Endothelial cell of hepatic sinusoid (primary cell): ENCODE data around the gene MECP2.
"Not testable (repeated sequence)": the region's sequence is repeated elsewhere in the genome, so short reads cannot be mapped to it uniquely, and the experiment has no call there.

ENCODE experiments used
- in situ Hi-C: cut with HindIII; loops from 2 replicates; pipeline ENCODE4 v1.10.0; 2017; ENCODE audit warnings: low sequenced_read_pairs

The MECP2 gene

DNA sequence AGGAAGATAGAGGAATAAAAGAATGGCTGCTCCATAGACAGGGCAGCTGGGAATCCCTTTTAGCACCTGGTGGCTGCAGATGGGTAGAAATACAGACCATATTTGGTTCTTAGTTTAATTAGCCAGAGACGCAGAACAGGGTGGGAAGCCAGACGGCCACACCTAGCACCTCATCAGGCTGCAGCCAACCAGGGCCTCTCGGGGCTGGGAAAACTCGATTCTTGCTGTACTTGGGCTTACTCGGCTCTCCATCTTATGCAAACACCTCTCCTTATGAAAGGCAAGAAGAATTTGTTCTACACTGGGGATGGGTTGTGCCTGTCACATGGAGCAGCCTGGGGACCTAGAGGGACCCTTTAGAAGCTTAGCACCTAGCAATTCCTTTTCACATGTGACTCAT lies 97.5 kb downstream of the MECP2 start:
- in situ Hi-C loops = no loop called here

DNA sequence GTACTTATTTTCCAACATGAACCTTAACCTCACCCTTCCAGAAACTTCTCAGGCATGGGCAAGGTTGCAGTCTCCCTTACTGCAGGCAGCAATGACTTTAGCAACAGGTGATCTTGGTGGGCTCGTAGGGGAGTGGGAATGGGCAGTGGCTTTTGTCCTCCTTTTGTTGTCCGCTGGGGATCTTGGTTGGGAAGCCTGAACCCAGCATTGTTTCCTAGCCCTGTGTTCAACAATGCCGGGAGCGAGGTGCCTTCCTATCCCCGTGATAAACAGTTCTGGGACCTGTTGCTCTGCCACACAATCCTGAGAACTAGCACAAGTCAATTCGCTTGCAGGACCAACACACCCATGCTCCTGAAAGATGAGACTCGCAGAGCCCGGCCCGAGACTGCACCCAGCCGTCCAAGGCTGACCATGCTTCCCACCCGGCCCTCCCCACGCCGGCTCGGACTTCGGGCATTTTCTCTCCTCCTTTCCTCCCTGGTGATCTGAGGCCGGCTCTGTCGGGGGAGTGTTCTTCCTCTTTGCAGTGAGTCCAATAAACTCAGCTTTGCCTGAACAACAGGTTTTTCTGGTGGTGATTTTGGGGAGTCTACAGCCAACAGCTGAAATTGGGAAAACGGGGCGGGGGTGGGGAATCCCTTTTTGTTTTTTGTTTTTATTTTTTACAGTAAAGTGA lies 98.0 kb downstream of the MECP2 start:
- in situ Hi-C loops = no loop called here

DNA sequence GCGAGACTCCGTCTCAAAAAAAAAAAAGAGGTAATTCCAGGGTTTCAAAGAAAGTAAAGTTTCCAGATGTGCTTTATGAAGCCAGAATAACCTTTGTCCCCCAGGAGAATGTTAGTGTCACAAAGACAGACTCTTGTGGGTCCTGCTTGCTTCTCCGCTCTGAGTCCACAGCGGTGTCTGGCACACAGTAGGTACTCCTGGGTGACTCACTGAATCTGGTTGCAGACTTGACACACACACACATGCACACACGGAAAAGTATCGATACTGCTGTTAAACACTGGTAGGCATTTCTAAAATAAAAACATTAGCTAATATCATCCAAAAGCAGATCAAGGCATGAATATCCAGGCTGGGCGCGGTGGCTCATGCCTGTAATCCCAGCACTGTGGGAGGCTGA lies 102.0 kb downstream of the MECP2 start:
- in situ Hi-C loops = no loop called here

DNA sequence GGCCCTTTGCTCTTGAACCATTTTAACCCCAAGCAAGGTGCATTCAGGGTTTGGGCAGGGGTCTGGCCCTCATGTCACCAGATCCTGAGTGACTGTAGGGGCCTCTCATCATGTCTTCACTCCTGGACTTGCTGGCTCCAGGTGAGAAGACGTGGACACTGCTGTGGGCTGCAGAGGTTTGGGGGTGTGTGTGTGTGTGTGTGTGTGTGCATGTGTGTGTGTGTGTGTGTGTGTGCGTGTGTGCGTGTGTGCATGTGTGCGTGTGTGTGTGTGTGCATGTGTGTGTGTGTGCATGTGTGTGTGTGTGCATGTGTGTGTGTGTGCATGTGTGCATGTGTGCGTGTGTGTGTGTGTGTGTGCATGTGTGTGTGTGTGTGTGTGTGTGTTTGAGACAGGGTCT lies 103.1 kb downstream of the MECP2 start:
- in situ Hi-C loops = not testable (repeated sequence)

DNA sequence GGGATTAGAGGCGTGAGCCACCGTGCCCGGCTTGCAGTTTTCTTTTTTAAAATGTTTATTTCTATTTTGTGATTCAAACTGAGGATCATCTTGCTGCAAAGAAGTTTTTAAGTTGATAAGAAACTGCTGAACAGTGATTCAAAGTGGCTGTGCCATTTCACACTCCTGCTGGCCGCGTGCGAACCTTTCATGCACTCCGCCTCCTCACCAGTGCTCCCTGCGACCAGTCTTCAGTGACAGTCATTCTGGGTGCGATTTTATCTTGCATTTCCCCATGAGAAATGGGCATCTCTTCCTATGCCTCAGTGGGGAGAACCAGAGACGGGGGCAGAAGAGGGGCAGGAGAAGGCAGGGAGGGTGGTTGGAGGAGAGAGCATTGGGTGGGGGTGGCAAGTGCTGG lies 103.5 kb downstream of the MECP2 start:
- in situ Hi-C loops = no loop called here

DNA sequence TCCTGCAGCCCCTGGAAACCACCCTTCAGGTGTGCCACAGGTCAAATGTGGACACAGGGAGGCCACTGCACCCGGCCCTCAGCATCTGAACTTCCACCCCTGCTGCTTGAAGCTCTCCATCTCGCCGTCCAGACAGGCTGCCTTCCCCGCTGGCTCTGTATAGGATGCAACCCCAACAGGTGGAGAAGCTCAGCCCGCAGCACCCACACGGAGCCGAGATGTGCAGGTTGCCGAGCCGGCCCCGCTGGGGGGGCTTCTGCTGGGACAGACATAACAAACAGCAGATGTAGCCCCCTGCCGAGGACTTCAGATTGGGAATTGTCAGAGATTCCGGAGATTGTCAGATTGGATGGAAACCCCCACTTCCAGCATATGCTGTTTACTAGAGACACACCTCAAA lies 104.4 kb downstream of the MECP2 start:
- in situ Hi-C loops = no loop called here

DNA sequence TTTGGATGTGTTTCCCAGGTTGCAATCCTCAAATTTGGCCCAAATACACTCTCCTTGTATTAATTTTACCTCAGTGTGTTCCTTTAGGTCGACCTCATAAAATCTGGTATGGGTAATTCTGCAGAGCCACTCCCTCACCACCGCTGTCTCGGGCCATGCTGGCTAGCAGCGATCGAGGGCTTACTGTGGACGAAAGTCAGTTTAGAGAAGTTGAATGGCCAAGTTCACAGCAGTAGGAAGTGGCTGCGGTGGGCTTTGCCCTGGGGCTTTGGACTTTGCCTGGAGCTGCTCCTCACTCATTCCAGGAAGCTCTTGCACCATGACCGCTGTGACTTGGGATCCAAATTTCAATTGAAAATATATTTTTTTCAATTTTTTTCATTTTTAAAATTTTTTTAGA lies 105.3 kb downstream of the MECP2 start:
- in situ Hi-C loops = no loop called here

DNA sequence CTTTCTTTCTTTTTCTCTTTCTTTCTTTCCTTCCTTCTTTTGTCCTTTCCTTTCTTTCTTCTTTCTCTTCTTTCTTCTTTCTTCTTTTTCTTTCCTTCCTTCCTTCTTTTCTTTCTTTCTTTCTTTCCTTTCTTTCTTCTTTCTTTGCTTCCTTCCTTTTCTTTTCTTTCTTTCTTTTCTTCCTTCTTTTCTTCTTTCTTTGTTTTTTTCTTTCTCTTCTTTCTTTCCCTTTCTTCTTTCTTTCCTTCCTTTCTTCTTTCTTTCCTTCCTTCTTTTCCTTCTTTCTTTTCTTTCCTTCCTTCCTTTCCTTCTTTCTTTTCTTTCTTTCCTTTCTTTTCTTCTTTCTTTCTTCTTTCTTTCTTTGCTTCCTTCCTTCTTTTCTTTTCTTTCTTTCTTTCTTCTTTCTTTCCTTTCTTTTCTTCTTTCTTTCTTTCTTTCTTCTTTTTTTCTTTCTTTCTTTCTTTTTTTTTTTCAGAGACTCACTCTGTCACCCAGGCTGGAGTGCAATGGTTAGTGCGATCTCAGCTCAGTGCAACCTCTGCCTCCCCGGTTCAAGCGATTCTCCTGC lies 106.4 kb downstream of the MECP2 start:
- in situ Hi-C loops = no loop called here

DNA sequence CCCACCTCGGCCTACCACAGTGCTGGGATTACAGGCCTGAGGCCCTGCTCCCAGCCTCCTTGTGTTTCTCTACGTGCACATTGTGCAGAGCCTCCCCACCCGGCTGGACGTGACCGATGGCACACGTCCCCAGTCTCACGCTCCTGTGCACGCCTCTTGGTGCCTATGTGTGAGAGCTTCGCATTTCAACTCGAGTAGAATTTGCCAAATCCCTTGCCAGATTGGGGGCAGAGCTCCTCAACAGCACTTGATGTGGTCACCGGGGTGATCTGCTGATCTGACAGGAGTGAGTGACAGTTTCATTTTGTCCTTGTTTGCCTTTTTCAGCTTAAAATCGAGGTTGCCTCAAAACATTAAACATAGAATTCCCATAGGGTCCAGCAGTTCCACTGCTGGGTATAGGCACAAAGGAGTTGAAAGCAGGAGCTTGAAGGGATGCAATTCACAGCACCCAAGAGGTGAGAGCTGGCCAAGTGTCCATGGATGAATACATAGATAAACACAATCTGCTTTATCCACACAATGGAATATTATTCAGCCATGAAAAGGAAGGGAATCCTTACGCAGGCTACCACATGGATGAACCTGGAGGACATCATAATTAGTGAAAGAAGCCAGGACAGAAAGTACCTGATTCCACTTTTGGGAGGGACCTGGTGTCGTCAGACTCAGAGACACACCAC lies 107.4 kb downstream of the MECP2 start:
- in situ Hi-C loops = no loop called here

DNA sequence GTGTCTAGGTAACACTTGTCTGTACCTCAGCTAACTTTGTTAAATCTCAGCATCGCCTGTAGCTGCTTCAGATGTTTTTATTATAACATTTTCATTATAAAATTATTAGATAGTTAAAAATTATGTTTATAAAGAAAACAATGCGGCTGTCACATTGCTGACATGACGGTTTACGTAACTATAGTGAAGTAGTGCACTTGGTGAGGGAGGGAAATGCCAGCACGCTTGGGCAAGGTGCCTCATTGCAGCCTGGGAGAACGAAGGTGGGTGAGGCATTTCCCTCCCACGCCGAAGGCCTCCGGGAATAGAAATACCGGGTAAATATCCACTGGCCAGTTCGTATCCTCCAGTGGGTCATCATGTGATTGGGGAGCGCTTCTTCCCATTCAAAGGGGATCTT lies 109.0 kb downstream of the MECP2 start:
- in situ Hi-C loops = no loop called here

DNA sequence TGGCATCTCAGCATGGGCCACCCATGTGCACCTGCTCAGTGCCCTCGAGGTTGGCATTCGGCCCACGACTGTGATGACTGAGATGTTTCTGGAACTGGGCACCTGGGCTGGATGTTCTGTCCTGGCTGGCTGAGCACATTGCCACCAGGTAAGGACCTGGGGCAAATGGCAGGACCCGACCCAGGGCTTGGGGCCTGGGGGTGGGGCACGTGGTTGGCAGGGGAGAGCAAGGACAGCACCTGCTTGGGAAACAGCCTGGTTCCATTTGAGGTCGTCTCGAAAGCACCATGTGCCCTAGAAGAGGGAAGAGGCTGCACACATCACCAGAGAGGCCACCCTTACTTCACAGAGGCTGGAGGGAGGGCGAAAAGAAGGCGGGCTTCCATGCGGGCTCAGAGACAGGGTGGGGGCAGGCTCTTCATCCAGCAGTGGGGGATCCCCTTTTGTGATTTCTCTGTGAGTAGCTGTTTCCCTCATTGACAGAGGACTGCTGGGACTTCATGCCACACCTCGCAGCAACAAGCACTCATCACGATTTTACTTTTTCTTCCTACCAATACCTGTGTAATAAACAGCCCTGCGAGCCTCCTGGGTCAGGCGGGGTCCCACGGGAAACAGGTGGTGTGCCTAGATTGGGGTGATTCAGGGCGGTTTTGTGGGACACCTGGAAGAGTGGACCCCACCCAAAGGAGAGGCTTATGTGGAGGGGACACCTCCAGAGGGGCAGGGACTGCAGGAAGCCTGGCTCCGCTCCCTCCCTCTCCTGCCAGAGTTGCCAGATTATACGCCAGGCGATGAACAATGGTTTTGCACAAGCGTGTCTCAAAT lies 113.0 kb downstream of the MECP2 start:
- in situ Hi-C loops = no loop called here

DNA sequence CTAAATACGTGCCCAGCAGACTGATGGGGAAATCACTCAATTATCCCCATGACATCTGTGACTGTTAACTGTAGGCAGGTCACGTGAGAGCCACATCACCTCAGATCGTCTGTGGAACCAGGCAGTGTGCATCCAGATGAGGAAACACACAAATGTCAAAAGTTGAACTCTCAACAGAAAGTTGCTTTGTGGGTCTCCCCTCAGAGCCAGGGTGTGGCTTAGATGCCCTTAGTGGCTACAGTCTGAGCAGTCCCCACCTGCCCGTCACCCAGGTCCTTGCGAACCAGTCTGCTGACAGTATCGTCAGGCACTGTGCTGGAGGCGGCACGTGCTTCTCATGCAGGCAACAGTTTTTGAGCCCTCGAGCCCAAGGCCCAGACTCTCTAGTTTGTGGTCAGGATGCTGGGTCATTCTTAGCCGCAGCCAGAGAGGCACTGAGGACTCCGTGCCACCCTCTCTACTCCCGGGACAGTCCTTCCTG lies 114.2 kb downstream of the MECP2 start:
- in situ Hi-C loops = no loop called here

DNA sequence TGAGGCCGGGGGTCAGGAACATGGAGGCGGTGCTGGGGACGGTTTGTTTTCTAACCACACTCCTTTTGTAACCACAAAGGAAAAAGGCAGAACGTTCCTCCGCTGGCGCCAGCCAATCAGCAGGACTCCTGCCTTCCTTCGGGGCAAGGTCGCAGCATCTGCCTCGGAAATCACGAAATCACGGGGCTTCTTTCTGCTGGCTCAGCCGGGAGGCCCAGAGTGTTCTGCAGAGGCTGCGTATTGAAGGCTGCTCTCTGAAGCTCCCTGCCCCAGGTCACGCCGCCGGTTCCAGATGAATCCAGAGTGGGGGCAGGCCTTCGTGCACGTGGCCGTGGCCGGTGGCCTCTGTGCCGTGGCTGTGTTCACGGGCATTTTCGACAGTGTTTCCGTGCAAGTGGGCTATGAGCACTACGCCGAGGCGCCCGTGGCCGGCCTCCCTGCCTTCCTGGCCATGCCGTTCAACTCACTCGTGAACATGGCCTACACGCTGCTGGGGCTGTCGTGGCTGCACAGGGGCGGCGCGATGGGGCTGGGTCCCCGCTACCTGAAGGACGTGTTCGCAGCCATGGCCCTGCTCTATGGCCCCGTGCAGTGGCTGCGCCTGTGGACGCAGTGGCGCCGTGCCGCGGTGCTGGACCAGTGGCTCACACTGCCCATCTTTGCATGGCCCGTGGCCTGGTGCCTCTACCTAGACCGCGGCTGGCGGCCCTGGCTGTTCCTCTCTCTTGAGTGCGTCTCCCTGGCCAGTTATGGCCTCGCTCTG lies 115.6 kb downstream of the MECP2 start:
- in situ Hi-C loops = no loop called here

DNA sequence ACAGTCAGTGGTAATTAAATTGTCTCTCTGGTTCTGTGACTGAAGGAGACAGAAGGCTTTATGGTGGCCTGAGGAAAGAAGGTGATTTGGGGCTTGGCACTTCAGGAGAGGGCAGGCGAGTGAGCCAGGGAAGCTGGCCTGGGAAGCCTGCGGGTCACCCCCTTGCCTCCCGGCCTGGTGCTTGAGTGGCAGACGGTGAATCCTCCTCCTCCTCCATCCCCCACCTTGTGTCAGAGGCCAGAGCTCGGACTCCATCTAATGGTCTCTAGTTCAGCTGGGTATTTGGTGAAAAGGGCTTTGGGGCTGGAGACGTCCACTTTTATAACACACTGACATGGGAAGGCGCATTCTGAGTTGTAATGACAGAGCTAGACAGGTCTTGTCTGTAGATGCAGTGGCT lies 116.3 kb downstream of the MECP2 start:
- in situ Hi-C loops = no loop called here

DNA sequence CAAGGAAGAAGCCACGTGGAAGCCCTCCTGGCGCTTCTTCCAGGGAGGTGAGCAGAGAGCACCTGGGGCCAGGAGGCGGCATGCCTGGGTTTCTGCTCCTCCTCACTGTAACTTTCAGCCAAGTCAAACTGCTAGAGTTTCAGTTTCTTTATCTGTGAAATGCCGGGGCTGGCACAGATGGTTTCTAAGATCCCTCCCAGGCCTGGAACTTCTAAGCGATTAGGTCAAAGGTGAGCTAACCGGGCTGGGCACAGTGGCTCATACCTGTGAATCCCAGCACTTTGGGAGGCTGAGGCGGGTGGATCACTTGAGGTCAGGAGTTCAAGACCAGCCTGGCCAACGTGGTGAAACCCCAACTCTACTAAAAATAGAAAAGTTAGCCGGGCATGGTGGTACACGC lies 117.1 kb downstream of the MECP2 start:
- in situ Hi-C loops = not testable (repeated sequence)

DNA sequence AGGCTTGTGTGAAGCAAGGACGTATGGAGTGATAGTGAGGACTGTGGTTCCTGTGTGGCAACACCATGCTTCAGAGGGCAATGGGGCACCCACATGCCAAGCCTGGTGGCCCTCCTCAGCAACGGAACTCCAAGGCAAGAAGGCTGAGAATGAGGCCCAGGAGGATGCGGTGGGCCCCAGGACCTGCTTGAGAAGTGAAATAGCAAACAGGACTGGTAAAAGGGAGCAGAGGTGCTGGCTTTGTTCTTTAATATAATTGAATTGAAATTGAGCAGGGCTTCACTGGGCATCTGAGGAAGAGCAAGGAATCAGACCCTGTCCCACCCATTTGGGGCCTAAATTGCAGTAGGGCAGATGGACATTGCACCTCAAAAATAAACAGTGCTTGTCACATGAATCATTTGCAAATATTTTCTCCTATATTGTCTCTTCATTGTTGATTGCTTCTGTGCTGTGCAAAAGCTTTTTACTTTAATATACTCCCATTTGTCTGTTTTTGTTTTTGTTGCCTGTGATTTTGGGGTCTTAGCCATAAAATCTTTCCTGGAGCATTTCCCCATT lies 122.7 kb downstream of the MECP2 start:
- in situ Hi-C loops = no loop called here

DNA sequence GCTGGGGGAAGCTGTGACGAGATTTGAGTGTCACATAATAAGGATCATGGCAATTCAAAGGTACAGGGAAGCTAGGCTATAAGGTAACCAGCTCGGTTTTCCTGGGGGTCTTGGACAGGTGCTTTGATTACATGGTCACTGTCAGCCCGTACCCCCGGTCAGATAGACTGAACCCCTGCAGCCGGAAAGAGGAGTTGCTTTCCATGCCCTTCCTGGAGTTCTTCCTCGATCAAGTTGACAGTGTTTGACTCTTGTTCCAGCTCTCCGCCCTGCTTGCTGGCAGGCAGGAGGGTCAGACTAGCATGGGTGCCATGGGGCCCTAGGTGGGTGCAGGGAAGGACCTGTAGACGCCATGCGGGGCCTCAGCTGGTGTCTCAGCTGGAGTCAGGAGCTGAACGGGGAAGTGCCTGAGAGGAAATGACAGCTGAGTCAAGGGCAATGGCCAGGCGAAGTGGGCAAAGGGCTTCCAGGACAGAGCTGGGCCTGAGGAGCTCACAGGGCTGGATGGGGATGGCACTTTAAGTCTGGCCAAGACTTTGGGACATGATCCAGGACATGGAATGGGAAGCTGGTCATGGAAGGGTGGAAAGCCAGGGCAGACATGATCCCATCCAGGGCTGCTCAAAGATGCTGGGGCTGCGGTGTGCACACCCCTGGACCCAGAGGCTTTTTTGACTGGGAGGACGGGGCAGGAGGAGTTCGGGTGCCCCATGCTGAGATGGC lies 123.4 kb downstream of the MECP2 start:
- in situ Hi-C loops = no loop called here

DNA sequence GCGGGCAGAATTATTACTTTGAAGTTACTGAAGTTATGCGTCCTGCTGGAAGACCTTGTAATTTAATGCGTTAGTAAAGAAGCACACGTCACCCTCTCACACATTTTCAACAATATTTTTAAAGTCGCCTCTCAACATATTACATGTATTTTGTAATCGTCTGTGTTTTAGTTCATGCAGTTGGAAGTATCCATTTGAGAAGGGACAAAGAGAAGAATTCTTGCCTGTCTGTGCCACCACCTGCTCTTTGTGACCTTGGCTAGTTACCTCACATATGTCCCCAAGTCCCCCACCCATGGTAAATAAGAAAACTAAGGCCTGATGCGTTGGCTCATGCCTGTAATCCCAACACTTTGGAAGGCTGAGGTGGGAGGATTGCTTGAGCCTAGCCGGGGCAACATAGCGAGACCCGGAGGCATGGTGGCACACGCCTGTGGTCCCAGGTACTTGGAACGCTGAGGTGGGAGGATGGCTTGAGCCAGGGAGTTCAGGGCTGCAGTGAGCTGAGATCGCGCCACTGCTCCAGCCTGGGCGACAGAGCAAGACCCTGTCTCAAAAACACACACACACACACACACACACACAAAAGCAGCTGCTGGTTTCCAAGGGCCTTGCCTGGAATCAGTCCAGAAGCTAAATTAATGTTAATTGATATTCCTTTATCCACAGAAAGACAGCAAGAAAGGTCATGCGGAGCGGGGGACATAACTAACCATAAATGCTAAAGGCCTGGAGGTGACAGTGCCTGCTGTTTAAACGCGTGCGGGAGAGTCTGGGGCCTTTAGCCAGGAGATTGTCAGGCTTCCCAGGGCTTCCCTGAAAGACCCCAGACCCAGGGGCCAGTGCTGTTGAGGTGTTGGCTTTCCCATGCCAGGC lies 124.2 kb downstream of the MECP2 start:
- in situ Hi-C loops = no loop called here
